A549 (cell line): ENCODE data around the gene OCIAD1. TPM values are rescaled to one million over a fixed set of nuclear protein-coding genes. Genes with fewer than 3 reads are reported as not detected.

ENCODE experiments used
- ATAC-seq, 2 experiments: fragments of 200-7000 bp in 1 of 2; fragments of >200 bp in 1 of 2; cut with Nextera tagmentation in 1 of 2; cut with Tn5 transposase in 1 of 2; 3 replicates each; pipeline versions ENCODE4 v1.8.0 to v1.9.1; 2018 to 2020; ENCODE audit warnings: mild to moderate bottlenecking in 1 of 2, moderate library complexity in 1 of 2
- CTCF ChIA-PET: fragments of 300-600 bp; sonication (Branson Sonifier 250); formaldehyde crosslinking; extraction: SDS; loops from one replicate; lab custom pipeline; 2021; ENCODE audit warnings: antibody characterized with exemption, inconsistent platforms; lab: Yijun Ruan, JAX
- POLR2A ChIA-PET: fragments of 350-600 bp; formaldehyde crosslinking; extraction: SDS; loops from one replicate; lab custom pipeline; 2021; ENCODE audit warnings: antibody characterized with exemption, inconsistent platforms; lab: Yijun Ruan, JAX
- DNase-seq, 2 experiments: peaks; one replicate each; pipeline versions ENCODE4 v3.0.0 to v3.0.0-alpha.2; 2011 to 2016; ENCODE audit warnings: low read depth in 1 of 2, low spot score in 1 of 2
- FAIRE-seq: peaks from 2 replicates; lab custom pipeline; 2011; peaks lifted over from hg19 to GRCh38; lab: Jason Lieb, UNC
- H3K27ac ChIP-seq, 2 experiments: fragments of >200 bp; sonication (Bioruptor Twin); formaldehyde crosslinking; 3 replicates each; pipeline ENCODE4 v1.5.1; 2016 to 2017
- H3K4me1 ChIP-seq: fragments of >200 bp; sonication (Bioruptor Twin); formaldehyde crosslinking; 3 replicates; pipeline ENCODE4 v1.6.1; 2016
- H3K4me2 ChIP-seq: fragments of >200 bp; sonication (Bioruptor Twin); formaldehyde crosslinking; 3 replicates; pipeline ENCODE4 v1.6.1; 2016
- H3K4me3 ChIP-seq: fragments of >200 bp; sonication (Bioruptor Twin); formaldehyde crosslinking; 3 replicates; pipeline ENCODE4 v1.5.1; 2016
- H3K9me3 ChIP-seq: fragments of >200 bp; sonication (Bioruptor Twin); formaldehyde crosslinking; 3 replicates; pipeline ENCODE4 v1.6.1; 2016
- BCL3 ChIP-seq: fragments of >200 bp; sonication (Bioruptor Twin); formaldehyde crosslinking; IDR thresholded peaks from 3 replicates; pipeline ENCODE4 v1.6.1; 2016
- CBX8 ChIP-seq: fragments of 200-600 bp; sonication (generic); IDR thresholded peaks from 2 replicates; pipeline ENCODE4 v1.6.1; 2016
- CHD2 ChIP-seq: fragments of 150-350 bp; IDR thresholded peaks from 2 replicates; pipeline ENCODE4 v1.6.1; 2014; ENCODE audit warnings: low read length; ENCODE audit not compliant: partially characterized antibody
- E2F6 ChIP-seq: IDR thresholded peaks from 2 replicates; pipeline ENCODE4 v1.6.1; 2012; ENCODE audit warnings: low read depth, borderline replicate concordance
- ELK1 ChIP-seq: fragments of 150-350 bp; IDR thresholded peaks from 2 replicates; pipeline ENCODE4 v1.6.1; 2014; ENCODE audit warnings: low read depth, mild to moderate bottlenecking, low read length
- EP300 ChIP-seq, 2 experiments: fragments of >200 bp; sonication (Bioruptor Twin); formaldehyde crosslinking; IDR thresholded peaks; 2 replicates in 1 of 2; 3 replicates in 1 of 2; pipeline ENCODE4 v1.6.1; 2016 to 2017
- FOSL2 ChIP-seq, 2 experiments: fragments of 450-650 bp in 1 of 2; fragments of >200 bp in 1 of 2; sonication (Bioruptor Twin) in 1 of 2; formaldehyde crosslinking; IDR thresholded peaks; 2 replicates each; pipeline versions ENCODE4 v1.5.0 to v1.6.1; 2016 to 2020; ENCODE audit warnings: mild to moderate bottlenecking in 1 of 2, moderate library complexity in 1 of 2
- GATA3 ChIP-seq: IDR thresholded peaks from 2 replicates; pipeline ENCODE4 v1.6.1; 2012; ENCODE audit warnings: borderline replicate concordance
- HOXB5 ChIP-seq: fragments of 250-450 bp; sonication (Bioruptor Pico); IDR thresholded peaks from 2 replicates; pipeline ENCODE4 v1.5.0; 2020; ENCODE audit warnings: mild to moderate bottlenecking, moderate library complexity
- JUN ChIP-seq, 2 experiments: fragments of >200 bp; sonication (Bioruptor Twin); formaldehyde crosslinking; IDR thresholded peaks; 2 replicates in 1 of 2; 3 replicates in 1 of 2; pipeline ENCODE4 v1.6.1; 2016 to 2017
- KDM5A ChIP-seq: fragments of 200-600 bp; sonication (generic); IDR thresholded peaks from 2 replicates; pipeline ENCODE4 v1.6.1; 2016; ENCODE audit warnings: antibody characterized with exemption, mild to moderate bottlenecking
- MAX ChIP-seq: IDR thresholded peaks from 2 replicates; pipeline ENCODE4 v1.6.1; 2012
- MYC ChIP-seq: IDR thresholded peaks from 2 replicates; pipeline ENCODE4 v1.6.1; 2012; ENCODE audit warnings: mild to moderate bottlenecking, inconsistent platforms, low read length, improper control_type of control experiment, borderline replicate concordance
- PHF8 ChIP-seq: fragments of 200-600 bp; sonication (generic); IDR thresholded peaks from 2 replicates; pipeline ENCODE4 v1.6.1; 2016; ENCODE audit warnings: low read depth, mild to moderate bottlenecking, antibody characterized with exemption, moderate library complexity, borderline replicate concordance
- POLR2A ChIP-seq: IDR thresholded peaks from 2 replicates; pipeline ENCODE4 v1.6.1; 2012; ENCODE audit warnings: mild to moderate bottlenecking, low read length
- RAD21 ChIP-seq, 2 experiments: fragments of >200 bp in 1 of 2; sonication (Bioruptor Twin) in 1 of 2; formaldehyde crosslinking in 1 of 2; IDR thresholded peaks in 1 of 2; conservative IDR thresholded peaks in 1 of 2; 2 replicates in 1 of 2; 3 replicates in 1 of 2; pipeline ENCODE4 v1.6.1; 2012 to 2018; ENCODE audit warnings: inconsistent platforms in 1 of 2
- RARB ChIP-seq: fragments of 250-450 bp; sonication (Bioruptor Pico); IDR thresholded peaks from 2 replicates; pipeline ENCODE4 v1.8.0; 2021; ENCODE audit warnings: mild to moderate bottlenecking, moderate library complexity
- SMC3 ChIP-seq: fragments of >200 bp; sonication (Bioruptor Twin); formaldehyde crosslinking; IDR thresholded peaks from 3 replicates; pipeline ENCODE4 v1.6.1; 2018; ENCODE audit warnings: inconsistent platforms
- TP53 ChIP-seq: fragments of 250-450 bp; sonication (Bioruptor Pico); IDR thresholded peaks from 2 replicates; pipeline ENCODE4 v1.5.0; 2021; ENCODE audit warnings: mild to moderate bottlenecking, moderate library complexity
- USF2 ChIP-seq: fragments of 450-650 bp; IDR thresholded peaks from 2 replicates; pipeline ENCODE4 v1.6.1; 2014; ENCODE audit warnings: antibody characterized with exemption
- WGBS: methylation state at CpG from one replicate; pipeline ENCODE4 v1.1.6; 2017; ENCODE audit errors: missing lambda C conversion rate; 5-methylcytosine and 5-hydroxymethylcytosine counted together
- polyA minus RNA-seq: library from RNA; depleted of rRNA, polyadenylated mRNA; stranded (reverse); fragments of >200 nt; gene quantifications from 2 replicates; pipeline ENCODE4 v1.2.3, GENCODE V29; 2011; rRNA and poly(A)+ RNA removed
- polyA plus RNA-seq, 4 experiments: library from polyadenylated mRNA; depleted of rRNA in 3 of 4; stranded (reverse); fragments of >200 nt; fragmentation: RNase III in 1 of 4; extraction: RNeasy Plus Mini Kit Qiagen cat#74134 plus additional on column Dnase treatment in 1 of 4; gene quantifications; 2 replicates in 3 of 4; 3 replicates in 1 of 4; pipeline ENCODE4 v1.2.3, GENCODE V29; 2011 to 2017

Gene OCIAD1, protein sequence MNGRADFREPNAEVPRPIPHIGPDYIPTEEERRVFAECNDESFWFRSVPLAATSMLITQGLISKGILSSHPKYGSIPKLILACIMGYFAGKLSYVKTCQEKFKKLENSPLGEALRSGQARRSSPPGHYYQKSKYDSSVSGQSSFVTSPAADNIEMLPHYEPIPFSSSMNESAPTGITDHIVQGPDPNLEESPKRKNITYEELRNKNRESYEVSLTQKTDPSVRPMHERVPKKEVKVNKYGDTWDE
- polyA plus RNA-seq (2011; rRNA removed), result 155 and 210 TPM in 2 replicates
- polyA plus RNA-seq (2012; cell fraction: cytosol; rRNA removed), result 62.0 and 65.9 TPM in 2 replicates
- polyA plus RNA-seq (2012; cell fraction: nucleus; rRNA removed), result 44.3 and 61.5 TPM in 2 replicates
- polyA plus RNA-seq (2017; fragmentation: RNase III; extraction: RNeasy Plus Mini Kit Qiagen cat#74134 plus additional on column Dnase treatment), result 143 to 163 TPM (median 156 TPM) in 3 replicates
- polyA minus RNA-seq, result 38.7 and 59.5 TPM in 2 replicates

GRCh38 chr4:48830706-48831531 lies at the start of gene OCIAD1:
OCIAD1 (plus strand) TSS chr4:48831088; CDS start chr4:48832625, 1,537 bp downstream.
- FAIRE-seq (no peak), ATAC-seq (peak; percentile 99 to 100), DNase-seq (peak; percentile 93 to 98)
- H3K27ac ChIP-seq, result peak within 1 kb of the TSS; percentile 98 to 99
- H3K4me1 ChIP-seq, result peaks cover 11% of the 10 kb centered on the region; the same call in 2 of the 3 replicates
- CTCF ChIA-PET, result interaction anchor here (1.8 kb wide), 1 partner anchor 253 kb away, joined by 7 read pairs; no protein-coding TSS in a partner anchor
- TF ChIP-seq KDM5A (0 out of 2 replicates have a peak, but pooled peaks have one; percentile 42), USF2 (no peak), E2F6 (peak; percentile 47; the same call in 1 of the 2 replicates), PHF8 (peak; percentile 85), CHD2 (peak; percentile 53), TP53 (CRISPR knock-in tag) (no peak), MAX (peak; percentile 71), SMC3 (no peak), BCL3 (0 out of 3 replicates have a peak, but pooled peaks have one; percentile 19), RAD21 (conservative IDR thresholded peaks at IDR 0.05 in 1 of 2, IDR thresholded peaks at IDR 0.05 in 1 of 2) (no peak), MYC (no peak), ELK1 (no peak), JUN (IDR thresholded peaks at IDR 0.05) (peak in 1 of 2 experiments; percentile 75; a peak in 3 of 5 replicates), FOSL2 (IDR thresholded peaks at IDR 0.05) (no peak), FOSL2 (CRISPR knock-in tag; IDR thresholded peaks at IDR 0.05) (peak; percentile 38; the same call in 1 of the 2 replicates), HOXB5 (CRISPR knock-in tag) (no peak), POLR2A (peak; percentile 52; the same call in 1 of the 2 replicates)
- H3K9me3 ChIP-seq, result no peaks in the 10 kb centered on the region
- H3K4me3 ChIP-seq, result peak within 1 kb of the TSS; percentile 78
- 2% methylated on average over 31 of the region's 56 CpGs for WGBS
- H3K4me2 ChIP-seq, result peak within 1 kb of the TSS; percentile 75
- POLR2A ChIA-PET, result interaction anchor here (0.7 to 0.9 kb wide), 2 partner anchors 9 to 50 kb away, joined by 5 to 6 read pairs; partner anchors contain the start of gene FRYL

- Histone ChIP-seq H3K27ac (no peak overlapping the region), H3K9me3 (no peaks in the 10 kb centered on the region), H3K4me3 (no peak overlapping the region), H3K4me2 (no peak overlapping the region), H3K4me1 (peaks cover 16% of the 10 kb centered on the region)
- TF ChIP-seq FOSL2 (IDR thresholded peaks at IDR 0.05), result no peak
- no peak for TF ChIP-seq FOSL2 (CRISPR knock-in tag; IDR thresholded peaks at IDR 0.05)
- peak in 1 of 2 experiments; percentile 15; a peak in 2 of 5 replicates for TF ChIP-seq RAD21 (conservative IDR thresholded peaks at IDR 0.05 in 1 of 2, IDR thresholded peaks at IDR 0.05 in 1 of 2)
- no peak for TF ChIP-seq EP300 (IDR thresholded peaks at IDR 0.05)
- no peak for TF ChIP-seq RARB (CRISPR knock-in tag)
- no peak for TF ChIP-seq USF2
- no peak for TF ChIP-seq GATA3
- no peak for TF ChIP-seq CBX8
- ChIA-PET CTCF (interaction anchor here (2.3 kb wide), 1 partner anchor 203 kb away, joined by 6 read pairs; no protein-coding TSS in a partner anchor), POLR2A (interaction anchor here (0.6 kb wide), 1 partner anchor 52 kb away, joined by 3 read pairs; no protein-coding TSS in a partner anchor)
- ATAC-seq (no peak), FAIRE-seq (no peak), DNase-seq (no peak)
These were observed 48.9 kb upstream of the OCIAD1 start for GRCh38 chr4:48781968-48782367.
